Activated CD4-positive, CD25-positive, alpha-beta regulatory T cell (primary cell): ENCODE data around the gene ATOH8.
"Not testable (repeated sequence)": the region's sequence is repeated elsewhere in the genome, so short reads cannot be mapped to it uniquely, and the experiment has no call there.

Source experiments
- DNase-seq, 4 experiments: peaks; one replicate each; lab custom pipeline; 2025; lab: John Stamatoyannopoulos, UW

The ATOH8 gene

GRCh38 chr2:85827879-85828569 lies 74.2 kb downstream of the ATOH8 start:
- DNase-seq, result no peak

GRCh38 chr2:85828725-85829124 lies 74.9 kb downstream of the ATOH8 start:
- no peak for DNase-seq

GRCh38 chr2:85829394-85829793 lies 75.6 kb downstream of the ATOH8 start:
- DNase-seq, result not testable (repeated sequence)

GRCh38 chr2:85830645-85831044 lies 76.9 kb downstream of the ATOH8 start:
- no peak for DNase-seq

GRCh38 chr2:85831735-85832134 lies 77.9 kb downstream of the ATOH8 start:
- no peak for DNase-seq

GRCh38 chr2:85834466-85834865 lies 80.7 kb downstream of the ATOH8 start:
- no peak for DNase-seq
